Liver (tissue), 9 donors: ENCODE measurements around the gene DNAJB6. TPM values are rescaled to one million over a fixed set of nuclear protein-coding genes. Genes with fewer than 3 reads are reported as not detected.

Experiments used
- DNase-seq: peaks from one replicate; pipeline ENCODE4 v3.0.0-alpha.2; 2017; ENCODE audit warnings: low spot score
- H3K27ac ChIP-seq, 2 donors: one replicate each; pipeline ENCODE4 v1.7.0; 2013; ENCODE audit warnings: inconsistent platforms in 2 of 2, low read length in 2 of 2, control low read depth in 1 of 2, low read depth in 1 of 2, mild to moderate bottlenecking in 1 of 2
- H3K27me3 ChIP-seq, 4 donors: one replicate each; pipeline versions ENCODE4 v1.6.1 to v1.7.0; 2013; ENCODE audit warnings: low read length in 3 of 4, inconsistent platforms in 1 of 4, mild to moderate bottlenecking in 1 of 4, moderate library complexity in 1 of 4; ENCODE audit not compliant: control insufficient read depth in 4 of 4, insufficient read depth in 4 of 4
- H3K36me3 ChIP-seq, 4 donors: one replicate each; pipeline versions ENCODE4 v1.6.1 to v1.7.0; 2013; ENCODE audit warnings: low read length in 3 of 4, mild to moderate bottlenecking in 3 of 4, low read depth in 1 of 4, moderate library complexity in 1 of 4; ENCODE audit not compliant: control insufficient read depth in 4 of 4, insufficient read depth in 3 of 4
- H3K4me1 ChIP-seq, 4 donors: one replicate each; pipeline versions ENCODE4 v1.6.1 to v1.7.0; 2013; ENCODE audit warnings: low read length in 3 of 4, mild to moderate bottlenecking in 3 of 4, moderate library complexity in 1 of 4; ENCODE audit not compliant: control insufficient read depth in 4 of 4, insufficient read depth in 4 of 4
- H3K4me3 ChIP-seq, 3 donors: one replicate each; pipeline versions ENCODE4 v1.6.1 to v1.7.0; 2013; ENCODE audit warnings: low read length in 3 of 3, control low read depth in 1 of 3, low read depth in 1 of 3, mild to moderate bottlenecking in 1 of 3
- H3K9ac ChIP-seq, 2 donors: one replicate each; pipeline ENCODE4 v1.7.0; 2013; ENCODE audit warnings: low read length in 2 of 2, mild to moderate bottlenecking in 2 of 2, moderate library complexity in 2 of 2, control low read depth in 1 of 2, low read depth in 1 of 2
- H3K9me3 ChIP-seq, 4 donors: one replicate each; pipeline versions ENCODE4 v1.6.1 to v1.7.0; 2013; ENCODE audit warnings: low read length in 3 of 4; ENCODE audit not compliant: control insufficient read depth in 4 of 4
- ATF3 ChIP-seq: IDR thresholded peaks from 2 replicates; pipeline ENCODE4 v1.6.1; 2016; ENCODE audit warnings: antibody characterized with exemption
- CTCF ChIP-seq: fragments of 150-350 bp; IDR thresholded peaks from 2 replicates; pipeline ENCODE4 v1.5.1; 2017; ENCODE audit warnings: improper control_type of control experiment, low read depth, low read length; ENCODE audit not compliant: missing input control
- FOXA1 ChIP-seq: IDR thresholded peaks from 2 replicates; pipeline ENCODE4 v1.6.1; 2016; ENCODE audit warnings: antibody characterized with exemption
- FOXA2 ChIP-seq: IDR thresholded peaks from 2 replicates; pipeline ENCODE4 v1.6.1; 2016; ENCODE audit warnings: antibody characterized with exemption
- GABPA ChIP-seq, 2 donors: IDR thresholded peaks in 1 of 2; conservative IDR thresholded peaks in 1 of 2; 2 replicates each; pipeline ENCODE4 v1.6.1; 2016; ENCODE audit warnings: antibody characterized with exemption in 2 of 2, mild to moderate bottlenecking in 1 of 2, moderate library complexity in 1 of 2
- HNF4A ChIP-seq, 2 donors: conservative IDR thresholded peaks; 2 replicates each; pipeline ENCODE4 v1.6.1; 2016; ENCODE audit warnings: antibody characterized with exemption in 2 of 2, mild to moderate bottlenecking in 2 of 2
- HNF4G ChIP-seq: IDR thresholded peaks from 2 replicates; pipeline ENCODE4 v1.6.1; 2016; ENCODE audit warnings: antibody characterized with exemption
- JUND ChIP-seq, 2 donors: IDR thresholded peaks; 2 replicates each; pipeline ENCODE4 v1.6.1; 2016; ENCODE audit warnings: antibody characterized with exemption in 2 of 2
- MAX ChIP-seq: IDR thresholded peaks from 2 replicates; pipeline ENCODE4 v1.6.1; 2016; ENCODE audit warnings: antibody characterized with exemption
- NR2F2 ChIP-seq: IDR thresholded peaks from 2 replicates; pipeline ENCODE4 v1.6.1; 2016; ENCODE audit warnings: antibody characterized with exemption
- RAD21 ChIP-seq, 2 donors: IDR thresholded peaks; 2 replicates each; pipeline ENCODE4 v1.6.1; 2016; ENCODE audit warnings: antibody characterized with exemption in 2 of 2, mild to moderate bottlenecking in 2 of 2
- RXRA ChIP-seq, 2 donors: IDR thresholded peaks; 2 replicates each; pipeline ENCODE4 v1.6.1; 2017 to 2018; ENCODE audit warnings: antibody characterized with exemption in 2 of 2, mild to moderate bottlenecking in 1 of 2
- SP1 ChIP-seq: IDR thresholded peaks from 2 replicates; pipeline ENCODE4 v1.6.1; 2018; ENCODE audit warnings: antibody characterized with exemption, mild to moderate bottlenecking
- TAF1 ChIP-seq: conservative IDR thresholded peaks from 2 replicates; pipeline ENCODE4 v1.6.1; 2016; ENCODE audit warnings: antibody characterized with exemption, mild to moderate bottlenecking
- YY1 ChIP-seq: IDR thresholded peaks from 2 replicates; pipeline ENCODE4 v1.6.1; 2016; ENCODE audit warnings: antibody characterized with exemption, mild to moderate bottlenecking
- ZBTB33 ChIP-seq: IDR thresholded peaks from 2 replicates; pipeline ENCODE4 v1.6.1; 2016; ENCODE audit warnings: antibody characterized with exemption
- WGBS: extraction: QIAGEN DNeasy Blood & Tissue Kit; methylation state at CpG from one replicate; pipeline ENCODE4 v1.1.7; 2013; 5-methylcytosine and 5-hydroxymethylcytosine counted together
- polyA plus RNA-seq, 2 donors: library from polyadenylated mRNA; stranded (reverse) in 1 of 2; unstranded in 1 of 2; fragments of 200-250 nt in 1 of 2; fragments of >200 nt in 1 of 2; fragmentation: Nextera tagmentation in 1 of 2; extraction: Ambion mirVana in 1 of 2; gene quantifications; one replicate each; pipeline versions ENCODE4 v1.2.1 to v1.2.3, GENCODE V29; 2013 to 2015
- total RNA-seq, 2 donors: library from RNA; depleted of rRNA; stranded (reverse); fragments of >200 nt; gene quantifications; one replicate each; pipeline ENCODE4 v1.2.3, GENCODE V29; 2014
- donor health status: healthy.
- donor health status: healthy.
- donor health status: healthy.
- donor health status: healthy.
- donor health status: healthy.

The DNAJB6 gene
- total and polyA plus RNA-seq, 4 donors, result 26.5 to 46.6 (median 42.4) TPM

- H3K4me3 ChIP-seq, result no peak overlapping the region
- H3K27ac ChIP-seq, result no peak overlapping the region
- H3K9ac ChIP-seq, result no peak overlapping the region
- no peaks in the 10 kb centered on the region for H3K4me1 ChIP-seq
- no peaks in the 10 kb centered on the region for H3K9me3 ChIP-seq
- H3K27me3 ChIP-seq, result no peaks in the 10 kb centered on the region
- H3K36me3 ChIP-seq, result peaks cover 0 to 22% (median 3%) of the 10 kb centered on the region in 4 donors
- TF ChIP-seq GABPA (IDR thresholded peaks at IDR 0.05 in 1 of 2, conservative IDR thresholded peaks at IDR 0.05 in 1 of 2) (no peak), SP1 (no peak), ATF3 (no peak), JUND (IDR thresholded peaks at IDR 0.05) (no peak), RAD21 (IDR thresholded peaks at IDR 0.05) (no peak), FOXA2 (no peak), NR2F2 (no peak), MAX (no peak), YY1 (no peak), FOXA1 (no peak), RXRA (IDR thresholded peaks at IDR 0.05) (no peak), CTCF (no peak), ZBTB33 (no peak), HNF4A (conservative IDR thresholded peaks at IDR 0.05) (no peak), TAF1 (no peak), HNF4G (no peak)
- DNase-seq, result no peak
- 97% methylated on average over 78 of the region's 78 CpGs for WGBS
Measured at GRCh38 chr7:157409753-157410727, 73.2 kb downstream of the DNAJB6 start.

- Histone ChIP-seq H3K27ac (no peak overlapping the region), H3K36me3 (peaks cover 2 to 31% (median 4%) of the 10 kb centered on the region in 4 donors), H3K9me3 (no peaks in the 10 kb centered on the region), H3K27me3 (no peaks in the 10 kb centered on the region), H3K4me3 (no peak overlapping the region), H3K4me1 (no peaks in the 10 kb centered on the region), H3K9ac (no peak overlapping the region)
- TF ChIP-seq ZBTB33 (no peak), TAF1 (no peak), HNF4A (conservative IDR thresholded peaks at IDR 0.05) (no peak), JUND (IDR thresholded peaks at IDR 0.05) (no peak), FOXA2 (no peak), MAX (no peak), YY1 (no peak), RXRA (IDR thresholded peaks at IDR 0.05) (no peak), RAD21 (IDR thresholded peaks at IDR 0.05) (no peak), CTCF (no peak)
- 96% methylated on average over 33 of the region's 33 CpGs for WGBS
- DNase-seq, result no peak
Measured at GRCh38 chr7:157410831-157411556, 74.2 kb downstream of the DNAJB6 start.
